ENCODE data around the gene SYT12. TPM values are rescaled to one million over a fixed set of nuclear protein-coding genes. Genes with fewer than 3 reads are reported as not detected.

SYT12 gene
- total RNA-seq, 4 donors from 2014 or later = 0.13 TPM; not detected in 3

DNA sequence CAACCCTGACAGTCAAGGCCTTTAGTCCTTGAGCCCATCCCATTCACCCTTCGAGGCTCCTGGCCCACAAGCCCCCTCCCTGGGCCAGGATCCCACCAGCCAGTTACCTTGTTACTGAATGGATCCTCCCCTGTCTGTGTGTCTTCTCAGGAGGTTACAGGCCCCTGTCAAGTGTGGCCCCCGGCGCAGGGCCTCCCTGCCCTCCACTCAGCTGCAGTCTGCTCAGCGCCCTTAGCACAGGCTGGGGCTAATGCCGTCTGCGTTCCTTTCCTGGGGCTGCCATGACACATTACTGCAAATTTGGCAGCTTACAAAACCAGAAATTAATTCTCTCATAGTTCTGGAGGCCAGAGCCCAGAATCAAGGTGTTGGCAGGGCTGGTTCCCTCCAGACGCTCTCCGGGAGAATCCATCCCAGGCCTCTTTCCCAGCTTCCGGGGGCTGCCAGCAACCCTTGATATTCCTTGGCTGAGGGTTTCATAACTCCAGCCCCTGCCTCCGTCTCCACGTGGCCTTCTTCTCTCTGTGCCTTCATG, 9.4 kb upstream of the SYT12 start:
- intact Hi-C loops (cut with DNase I) = no loop called here

DNA sequence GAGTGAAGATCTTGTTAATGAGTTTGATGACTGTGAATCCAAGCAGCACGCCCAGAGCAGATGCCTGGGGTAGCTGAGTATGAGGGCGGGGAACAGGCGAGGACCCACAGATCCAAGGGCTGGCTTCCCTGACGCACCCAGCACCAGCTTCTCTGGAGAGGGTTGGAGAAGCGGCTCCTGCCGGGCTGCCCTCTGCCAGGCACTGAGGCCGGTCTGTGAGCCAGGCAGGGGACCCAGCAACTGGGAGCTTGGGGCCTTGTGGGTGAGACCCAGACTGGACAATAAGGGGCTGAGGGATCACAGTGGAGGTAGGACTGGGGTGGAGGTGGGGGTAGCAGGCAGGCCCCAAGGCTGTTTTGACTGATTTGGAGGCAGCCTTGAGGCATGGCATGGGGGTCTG, 8.6 kb upstream of the SYT12 start:
- intact Hi-C loops (cut with DNase I) = no loop called here
- Histone ChIP-seq H3K36me3 (no peaks in the 10 kb centered on the region), H3K9me3 (no peaks in the 10 kb centered on the region), H3K27me3 (peaks cover 0 to 6% (median 0%) of the 10 kb centered on the region in 4 donors), H3K4me1 (no peaks in the 10 kb centered on the region), H3K4me3 (no peak overlapping the region), H3K27ac (replicated peaks in 1 of 4) (no peak overlapping the region)
- TF ChIP-seq EP300 (IDR thresholded peaks at IDR 0.05) (no peak), POLR2A (IDR thresholded peaks at IDR 0.05; ENCODE audit: low read depth) (no peak), POLR2AphosphoS5 (IDR thresholded peaks at IDR 0.05) (no peak)
- TF ChIP-seq, protein P1, sequence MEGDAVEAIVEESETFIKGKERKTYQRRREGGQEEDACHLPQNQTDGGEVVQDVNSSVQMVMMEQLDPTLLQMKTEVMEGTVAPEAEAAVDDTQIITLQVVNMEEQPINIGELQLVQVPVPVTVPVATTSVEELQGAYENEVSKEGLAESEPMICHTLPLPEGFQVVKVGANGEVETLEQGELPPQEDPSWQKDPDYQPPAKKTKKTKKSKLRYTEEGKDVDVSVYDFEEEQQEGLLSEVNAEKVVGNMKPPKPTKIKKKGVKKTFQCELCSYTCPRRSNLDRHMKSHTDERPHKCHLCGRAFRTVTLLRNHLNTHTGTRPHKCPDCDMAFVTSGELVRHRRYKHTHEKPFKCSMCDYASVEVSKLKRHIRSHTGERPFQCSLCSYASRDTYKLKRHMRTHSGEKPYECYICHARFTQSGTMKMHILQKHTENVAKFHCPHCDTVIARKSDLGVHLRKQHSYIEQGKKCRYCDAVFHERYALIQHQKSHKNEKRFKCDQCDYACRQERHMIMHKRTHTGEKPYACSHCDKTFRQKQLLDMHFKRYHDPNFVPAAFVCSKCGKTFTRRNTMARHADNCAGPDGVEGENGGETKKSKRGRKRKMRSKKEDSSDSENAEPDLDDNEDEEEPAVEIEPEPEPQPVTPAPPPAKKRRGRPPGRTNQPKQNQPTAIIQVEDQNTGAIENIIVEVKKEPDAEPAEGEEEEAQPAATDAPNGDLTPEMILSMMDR (IDR thresholded peaks at IDR 0.05) = no peak
- no peak for DNase-seq (ENCODE audit: extremely low spot score)
- WGBS = 88% methylated on average over 7 of the region's 7 CpGs

More for the DNA sequence above, 9.4 kb upstream of the SYT12 start:
- 93% methylated on average over 11 of the region's 11 CpGs for WGBS
- H3K4me1 ChIP-seq = no peaks in the 10 kb centered on the region
- H3K36me3 ChIP-seq = no peaks in the 10 kb centered on the region
- H3K9me3 ChIP-seq = no peaks in the 10 kb centered on the region
- H3K27me3 ChIP-seq = peaks cover 0 to 6% (median 0%) of the 10 kb centered on the region in 4 donors
- H3K4me3 ChIP-seq = no peak overlapping the region
- TF ChIP-seq, protein P1 (IDR thresholded peaks at IDR 0.05) = no peak
- TF ChIP-seq POLR2AphosphoS5 (IDR thresholded peaks at IDR 0.05) = no peak
- no peak for TF ChIP-seq EP300 (IDR thresholded peaks at IDR 0.05)
- no peak for TF ChIP-seq POLR2A (IDR thresholded peaks at IDR 0.05; ENCODE audit: low read depth)
- DNase-seq (ENCODE audit: extremely low spot score) = no peak
- no peak overlapping the region for H3K27ac ChIP-seq (replicated peaks in 1 of 4)

DNA sequence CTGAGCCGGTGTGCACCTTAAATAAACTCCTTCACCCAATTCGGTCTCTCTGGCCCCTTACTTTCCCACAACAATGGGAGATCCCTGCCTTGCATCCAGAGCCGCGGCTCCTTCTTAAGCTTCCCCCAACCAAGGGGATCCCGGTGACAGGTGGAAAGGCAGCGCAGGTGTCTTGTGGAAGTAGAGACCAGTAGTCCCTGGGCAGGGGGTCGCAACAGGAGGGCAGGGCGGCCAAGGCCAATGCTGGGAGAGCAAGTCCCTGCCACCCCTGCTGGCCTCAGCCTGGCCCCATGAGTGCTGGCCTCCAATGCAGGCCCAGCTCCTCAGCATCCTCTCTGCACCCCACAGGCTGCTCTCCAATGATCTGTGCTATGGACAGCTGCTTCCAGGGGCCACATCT, 7.9 kb upstream of the SYT12 start:
- intact Hi-C loops (cut with DNase I) = no loop called here

DNA sequence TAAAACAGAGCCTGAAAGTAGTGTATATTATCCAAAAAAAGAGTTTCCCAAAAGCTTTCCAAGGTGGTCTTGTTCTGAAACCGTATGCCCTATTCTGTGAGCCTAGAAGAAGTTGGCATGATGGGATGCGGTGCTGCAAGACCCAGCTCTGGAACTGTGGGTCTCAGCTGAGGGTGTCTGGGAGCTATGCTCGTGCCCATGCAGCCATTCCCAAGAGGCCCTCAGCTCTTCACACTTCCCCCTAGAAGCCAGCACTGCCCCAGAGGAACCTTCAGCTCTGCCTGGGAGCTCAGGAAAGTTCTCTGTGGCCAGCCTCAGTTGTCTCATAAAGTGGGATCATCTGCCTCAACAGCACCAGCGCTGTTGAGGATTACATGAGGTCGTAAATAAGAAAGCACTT, 6.4 kb upstream of the SYT12 start:
- no peak for DNase-seq (ENCODE audit: extremely low spot score)
- no peak overlapping the region for H3K4me3 ChIP-seq
- H3K36me3 ChIP-seq = no peaks in the 10 kb centered on the region
- H3K4me1 ChIP-seq = no peaks in the 10 kb centered on the region
- no peaks in the 10 kb centered on the region for H3K9me3 ChIP-seq
- TF ChIP-seq POLR2A (IDR thresholded peaks at IDR 0.05; ENCODE audit: low read depth) (no peak), EP300 (IDR thresholded peaks at IDR 0.05) (no peak), POLR2AphosphoS5 (IDR thresholded peaks at IDR 0.05) (no peak)
- TF ChIP-seq, protein P1 (IDR thresholded peaks at IDR 0.05) = no peak
- intact Hi-C loops (cut with DNase I) = no loop called here
- 88% methylated on average over 4 of the region's 5 CpGs for WGBS
- peaks cover 0 to 6% (median 0%) of the 10 kb centered on the region in 4 donors for H3K27me3 ChIP-seq
- H3K27ac ChIP-seq (replicated peaks in 1 of 4) = no peak overlapping the region

More for the DNA sequence above, 7.9 kb upstream of the SYT12 start:
- DNase-seq (ENCODE audit: extremely low spot score) = no peak
- Histone ChIP-seq H3K4me1 (no peaks in the 10 kb centered on the region), H3K27me3 (peaks cover 0 to 6% (median 0%) of the 10 kb centered on the region in 4 donors), H3K4me3 (no peak overlapping the region), H3K36me3 (no peaks in the 10 kb centered on the region), H3K27ac (replicated peaks in 1 of 4) (no peak overlapping the region), H3K9me3 (no peaks in the 10 kb centered on the region)
- TF ChIP-seq, protein P1 (IDR thresholded peaks at IDR 0.05) = no peak
- no peak for TF ChIP-seq EP300 (IDR thresholded peaks at IDR 0.05)
- no peak for TF ChIP-seq POLR2AphosphoS5 (IDR thresholded peaks at IDR 0.05)
- TF ChIP-seq POLR2A (IDR thresholded peaks at IDR 0.05; ENCODE audit: low read depth) = no peak
- 90% methylated on average over 6 of the region's 8 CpGs for WGBS

DNA sequence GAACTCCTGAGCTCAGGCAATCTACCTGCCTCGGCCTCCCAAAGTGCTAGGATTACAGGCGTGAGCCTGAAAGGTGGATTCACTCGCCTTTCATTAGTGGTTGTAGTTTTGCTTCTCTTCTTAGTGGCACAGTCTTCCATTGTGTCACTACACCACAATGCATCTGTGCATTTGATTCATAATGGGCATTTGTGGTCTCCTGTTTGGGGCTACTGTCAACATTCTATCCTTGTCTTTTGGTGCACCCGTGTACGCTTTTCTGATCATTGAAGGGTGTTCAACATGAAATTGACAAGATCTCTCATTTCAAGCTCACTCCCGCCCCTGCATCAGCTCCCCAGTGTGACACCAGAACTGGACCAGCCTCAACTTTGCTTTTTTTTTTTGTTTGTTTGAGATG, 2.0 kb upstream of the SYT12 start:
- H3K36me3 ChIP-seq = no peaks in the 10 kb centered on the region
- 90% methylated on average over 6 of the region's 6 CpGs for WGBS
- no peak overlapping the region for H3K27ac ChIP-seq (replicated peaks in 1 of 4)
- no peak overlapping the region for H3K4me3 ChIP-seq
- no peaks in the 10 kb centered on the region for H3K9me3 ChIP-seq
- no peak for TF ChIP-seq POLR2A (IDR thresholded peaks at IDR 0.05; ENCODE audit: low read depth)
- no peak for TF ChIP-seq POLR2AphosphoS5 (IDR thresholded peaks at IDR 0.05)
- TF ChIP-seq, protein P1 (IDR thresholded peaks at IDR 0.05) = no peak
- TF ChIP-seq EP300 (IDR thresholded peaks at IDR 0.05) = no peak
- H3K4me1 ChIP-seq = peaks cover 13 to 20% (median 19%) of the 10 kb centered on the region in 4 donors
- DNase-seq (ENCODE audit: extremely low spot score) = no peak
- intact Hi-C loops (cut with DNase I) = no loop called here
- peaks cover 0 to 39% (median 12%) of the 10 kb centered on the region in 4 donors for H3K27me3 ChIP-seq
